Brain microvascular endothelial cell (primary cell): ENCODE data around the gene HERC5.

Source experiments
- DNase-seq: peaks from one replicate; pipeline ENCODE4 v3.0.0-alpha.2; 2020
- H3K27ac ChIP-seq: fragments of 250-450 bp; sonication (Bioruptor Pico); 2 replicates; pipeline ENCODE4 v1.5.1; 2020; ENCODE audit warnings: mild to moderate bottlenecking, moderate library complexity
- H3K27me3 ChIP-seq: fragments of 250-450 bp; sonication (Bioruptor Pico); replicated peaks from 2 replicates; pipeline ENCODE4 v1.5.1; 2020; ENCODE audit warnings: mild to moderate bottlenecking
- H3K36me3 ChIP-seq: fragments of 250-450 bp; sonication (Bioruptor Pico); replicated peaks from 2 replicates; pipeline ENCODE4 v1.5.1; 2020; ENCODE audit warnings: mild to moderate bottlenecking
- H3K4me3 ChIP-seq: 2 replicates; pipeline ENCODE4 v1.5.1; 2011; ENCODE audit warnings: low read depth, mild to moderate bottlenecking, control low read depth, low read length, moderate library complexity
- CTCF ChIP-seq: IDR thresholded peaks from 2 replicates; pipeline ENCODE4 v1.5.1; 2011; ENCODE audit warnings: low read depth, mild to moderate bottlenecking, moderate library complexity, low read length, control low read depth, inconsistent platforms; ENCODE audit errors: missing control alignments
- in situ Hi-C: cut with HindIII; loops from 2 replicates; pipeline ENCODE4 v1.10.0; 2017; ENCODE audit warnings: low sequenced_read_pairs, low pct_ligation_motif_present

Gene HERC5

DNA sequence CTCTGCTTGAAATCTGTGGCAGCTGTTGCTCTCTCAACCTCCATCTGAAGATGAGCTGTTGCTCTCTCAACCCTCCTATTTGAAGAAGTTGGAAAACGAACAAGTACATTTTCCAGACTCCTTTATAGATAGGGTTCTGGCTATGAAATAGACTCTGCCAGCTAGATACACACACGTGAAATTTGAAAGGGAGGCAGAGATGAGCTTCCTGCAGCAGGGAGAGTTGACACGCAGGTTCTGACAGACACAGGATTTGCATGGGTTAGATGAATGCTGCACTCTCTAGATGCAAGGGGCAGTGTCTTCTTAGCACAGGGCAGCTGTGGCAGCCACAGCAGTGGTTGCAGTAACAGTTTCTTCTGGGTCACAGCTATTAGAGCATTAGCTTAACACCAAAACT is 74.6 kb downstream of the HERC5 start:
- DNase-seq = no peak
- Histone ChIP-seq H3K27ac (no peak overlapping the region), H3K27me3 (no peaks in the 10 kb centered on the region), H3K4me3 (no peak overlapping the region), H3K36me3 (no peaks in the 10 kb centered on the region)
- TF ChIP-seq CTCF = no peak
- in situ Hi-C loops = no loop called here

DNA sequence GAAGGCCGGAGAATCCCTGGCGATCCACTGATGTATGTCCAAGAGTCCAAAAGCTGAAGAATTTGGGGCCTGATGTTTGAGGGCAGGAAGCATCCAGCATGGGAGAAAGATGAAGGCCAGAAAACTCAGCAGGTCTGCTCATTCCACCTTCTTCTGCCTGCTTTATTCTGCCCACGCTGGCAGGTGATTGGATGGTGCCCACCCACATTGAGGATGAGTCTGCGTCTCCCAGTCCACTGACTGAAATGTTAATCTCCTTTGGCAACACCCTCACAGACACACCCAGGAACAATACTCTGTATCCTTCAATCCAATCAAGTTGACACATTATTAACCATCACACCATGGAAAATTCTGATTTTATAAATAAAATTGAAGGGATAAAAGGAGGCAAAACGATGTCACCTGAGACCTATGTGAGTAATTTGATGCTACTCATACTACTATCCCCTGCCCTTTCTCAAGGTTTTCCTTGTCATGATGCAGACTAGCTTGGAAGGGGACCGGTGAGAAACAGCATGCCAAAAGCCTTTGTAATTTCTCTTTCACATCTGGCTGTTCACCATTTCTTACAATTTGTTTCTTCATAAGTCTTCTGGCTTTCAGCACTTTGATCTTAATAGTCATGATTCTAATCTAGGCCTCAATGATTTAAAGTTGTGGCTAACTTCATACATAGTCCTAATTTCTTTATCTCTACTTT is 76.3 kb downstream of the HERC5 start:
- peak overlapping the region; percentile 88 for H3K27ac ChIP-seq
- in situ Hi-C loops = no loop called here
- H3K27me3 ChIP-seq = no peaks in the 10 kb centered on the region
- H3K36me3 ChIP-seq = no peaks in the 10 kb centered on the region
- TF ChIP-seq CTCF = no peak
- no peak for DNase-seq
- H3K4me3 ChIP-seq = no peak overlapping the region

GRCh38 chr4:88533937-88534750 is 77.2 kb downstream of the HERC5 start:
- Histone ChIP-seq H3K27ac (peak overlapping the region; percentile 88), H3K4me3 (no peak overlapping the region), H3K27me3 (no peaks in the 10 kb centered on the region), H3K36me3 (no peaks in the 10 kb centered on the region)
- in situ Hi-C loops = no loop called here
- DNase-seq = peak; percentile 58
- TF ChIP-seq CTCF = no peak

- H3K4me3 ChIP-seq = no peak overlapping the region
- TF ChIP-seq CTCF = no peak
- no peaks in the 10 kb centered on the region for H3K27me3 ChIP-seq
- DNase-seq = no peak
- in situ Hi-C loops = no loop called here
- no peak overlapping the region for H3K27ac ChIP-seq
- H3K36me3 ChIP-seq = no peaks in the 10 kb centered on the region
Measured at GRCh38 chr4:88535090-88535755, 78.3 kb downstream of the HERC5 start.

DNA sequence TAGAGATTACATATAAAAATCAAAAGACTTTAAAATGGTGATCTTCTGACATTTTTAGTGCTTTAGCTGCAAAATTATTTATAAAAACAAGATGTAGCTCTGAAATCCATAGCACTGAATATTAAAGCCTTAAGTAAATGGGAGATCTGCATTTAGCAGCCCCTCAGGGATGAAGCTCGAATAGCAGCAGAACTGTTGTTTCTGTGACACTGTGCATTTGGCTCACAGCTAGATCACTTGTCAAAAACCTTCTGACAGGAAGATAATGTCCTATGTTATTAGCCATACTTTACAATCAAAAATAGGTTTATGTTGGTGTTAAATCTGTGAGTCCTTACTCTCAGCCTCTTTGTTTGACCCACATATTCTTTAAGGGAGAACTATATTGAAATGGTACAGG is 80.8 kb downstream of the HERC5 start:
- Histone ChIP-seq H3K27me3 (no peaks in the 10 kb centered on the region), H3K27ac (no peak overlapping the region), H3K36me3 (no peaks in the 10 kb centered on the region), H3K4me3 (no peak overlapping the region)
- in situ Hi-C loops = no loop called here
- TF ChIP-seq CTCF = no peak
- DNase-seq = no peak
